NCI-H187 treated with DMSO at 0.1 percent for 48 hours (cell line): ENCODE results near the gene MCUB.
"Not testable (repeated sequence)": the region's sequence is repeated elsewhere in the genome, so short reads cannot be mapped to it uniquely, and the experiment has no call there.

Experiments used
- DNase-seq: peaks from one replicate; lab custom pipeline; 2025; lab: John Stamatoyannopoulos, UW

MCUB gene

GRCh38 chr4:109559983-109560686 lies at the start of gene MCUB:
MCUB (plus strand) TSS chr4:109560246; CDS start chr4:109560338, 92 bp downstream.
- no peak for DNase-seq

GRCh38 chr4:109510687-109511086 lies 49.4 kb upstream of the MCUB start:
- no peak for DNase-seq

- no peak for DNase-seq
These were observed 48.6 kb upstream of the MCUB start for GRCh38 chr4:109511414-109511813.

GRCh38 chr4:109513368-109513767 lies 46.7 kb upstream of the MCUB start:
- DNase-seq, result not testable (repeated sequence)

GRCh38 chr4:109532182-109532581 lies 27.9 kb upstream of the MCUB start:
- no peak for DNase-seq

- DNase-seq, result no peak
These were observed 14.6 kb upstream of the MCUB start for GRCh38 chr4:109545401-109545800.

GRCh38 chr4:109547394-109547793 lies 12.7 kb upstream of the MCUB start:
- DNase-seq, result no peak

- no peak for DNase-seq
These were observed 11.4 kb upstream of the MCUB start for GRCh38 chr4:109548655-109549054.

GRCh38 chr4:109552237-109552636 lies 7.8 kb upstream of the MCUB start:
- DNase-seq, result no peak

GRCh38 chr4:109553130-109553529 lies 6.9 kb upstream of the MCUB start:
- no peak for DNase-seq

GRCh38 chr4:109554971-109555370 lies 5.1 kb upstream of the MCUB start:
- no peak for DNase-seq

- DNase-seq, result no peak
These were observed 2.6 kb upstream of the MCUB start for GRCh38 chr4:109557433-109557832.

GRCh38 chr4:109558095-109558494 lies 2.0 kb upstream of the MCUB start:
- not testable (repeated sequence) for DNase-seq

GRCh38 chr4:109559625-109559982 lies 442 bp upstream of the MCUB start:
- DNase-seq, result no peak

- no peak for DNase-seq
These were observed 828 bp downstream of the MCUB start for GRCh38 chr4:109560687-109561461.

GRCh38 chr4:109562457-109563239 lies 2.6 kb downstream of the MCUB start:
- DNase-seq, result no peak

- no peak for DNase-seq
These were observed 11.4 kb downstream of the MCUB start for GRCh38 chr4:109571494-109571893.

- DNase-seq, result no peak
These were observed 12.1 kb downstream of the MCUB start for GRCh38 chr4:109572154-109572553.

GRCh38 chr4:109574443-109574850 lies 14.4 kb downstream of the MCUB start:
- DNase-seq, result no peak

GRCh38 chr4:109574931-109575804 lies 15.1 kb downstream of the MCUB start:
- no peak for DNase-seq

GRCh38 chr4:109576462-109576861 lies 16.4 kb downstream of the MCUB start:
- DNase-seq, result no peak

- DNase-seq, result no peak
These were observed 18.8 kb downstream of the MCUB start for GRCh38 chr4:109578846-109579245.
